GM19025 (cell line): ENCODE results near the gene SMIM28.
A peak's percentile ranks its signal among the peaks of the same experiment; 100 is the strongest.
"Not testable (repeated sequence)": the region's sequence is repeated elsewhere in the genome, so short reads cannot be mapped to it uniquely, and the experiment has no call there.

ENCODE experiments used
- ATAC-seq: cut with Tn5 transposase; IDR thresholded peaks from one replicate; pipeline ENCODE4 v1.9.1; 2021; ENCODE audit warnings: mild to moderate bottlenecking, low read depth, moderate library complexity; ENCODE audit not compliant: unreplicated experiment

SMIM28 gene

DNA sequence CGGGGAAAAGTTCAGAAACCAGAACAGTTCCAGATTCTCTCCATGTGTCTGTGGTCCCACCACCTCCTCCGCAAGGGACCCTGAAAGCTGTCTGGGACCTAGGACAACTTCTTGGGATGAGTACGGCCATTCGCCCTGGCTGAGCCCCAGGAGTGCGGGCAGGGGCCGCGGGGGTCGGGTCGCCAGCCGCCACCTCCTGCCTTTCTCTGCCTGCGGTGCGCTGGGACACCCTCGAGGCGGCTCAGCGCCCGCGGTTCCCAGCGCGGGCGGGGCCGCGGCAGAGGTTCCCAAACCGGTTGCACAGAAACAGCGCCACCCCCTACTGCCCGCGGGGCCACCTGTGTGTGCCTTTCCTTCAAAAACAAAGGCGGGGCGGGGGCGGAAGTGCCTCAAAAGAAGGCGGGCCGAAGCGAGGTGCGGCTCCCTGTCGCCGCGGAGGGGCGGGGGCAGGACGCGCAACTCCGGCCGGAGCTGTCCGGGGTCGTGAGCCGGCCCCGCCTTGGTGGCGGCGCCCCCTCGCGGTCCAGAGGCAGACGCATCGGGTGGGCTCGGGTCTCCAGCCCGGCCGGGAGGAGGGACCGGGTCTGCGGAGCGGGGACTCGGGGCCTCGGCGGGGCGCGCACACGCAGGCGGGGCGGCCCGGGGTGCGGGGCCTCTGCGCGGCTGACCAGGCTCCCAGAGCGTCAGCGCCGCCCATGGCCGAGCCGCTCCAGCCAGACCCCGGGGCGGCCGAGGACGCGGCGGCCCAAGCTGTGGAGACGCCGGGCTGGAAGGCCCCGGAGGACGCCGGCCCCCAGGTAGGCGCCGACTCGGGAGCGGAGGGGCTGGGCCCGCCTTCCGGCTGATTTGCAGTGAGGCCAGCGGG lies 26.3 kb downstream of the SMIM28 start, which contains the start of gene HEBP2:
Gene HEBP2 (plus strand): TSS at position 423 of the 865 bp plus-strand sequence. CDS start 273 bp downstream, at position 696.
- peak; percentile 93 for ATAC-seq

- ATAC-seq = no peak
Measured at GRCh38 chr6:138404666-138405337, 27.1 kb downstream of the SMIM28 start.

GRCh38 chr6:138405816-138406413 lies 28.2 kb downstream of the SMIM28 start:
- no peak for ATAC-seq

DNA sequence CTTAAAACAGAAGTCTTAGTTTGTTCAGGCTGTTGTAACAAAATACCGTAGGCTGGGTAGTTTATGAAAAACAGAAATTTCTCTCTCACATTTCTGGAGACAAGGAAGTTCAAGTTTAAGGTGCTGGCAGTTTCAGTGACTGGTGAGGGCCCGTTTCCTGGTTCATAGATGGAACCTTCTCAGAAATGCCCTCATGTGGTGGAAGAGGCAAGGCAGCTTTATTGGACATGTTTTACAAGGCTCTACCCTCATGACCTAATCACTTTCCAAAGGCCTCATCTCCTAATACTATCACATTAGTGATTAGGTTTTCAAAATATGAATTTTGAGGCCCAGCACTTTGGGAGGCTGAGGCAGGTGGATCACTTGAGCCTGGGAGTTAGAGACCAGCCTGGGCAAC lies 28.7 kb downstream of the SMIM28 start:
- no peak for ATAC-seq

- no peak for ATAC-seq
Measured at GRCh38 chr6:138410048-138410735, 32.5 kb downstream of the SMIM28 start.

DNA sequence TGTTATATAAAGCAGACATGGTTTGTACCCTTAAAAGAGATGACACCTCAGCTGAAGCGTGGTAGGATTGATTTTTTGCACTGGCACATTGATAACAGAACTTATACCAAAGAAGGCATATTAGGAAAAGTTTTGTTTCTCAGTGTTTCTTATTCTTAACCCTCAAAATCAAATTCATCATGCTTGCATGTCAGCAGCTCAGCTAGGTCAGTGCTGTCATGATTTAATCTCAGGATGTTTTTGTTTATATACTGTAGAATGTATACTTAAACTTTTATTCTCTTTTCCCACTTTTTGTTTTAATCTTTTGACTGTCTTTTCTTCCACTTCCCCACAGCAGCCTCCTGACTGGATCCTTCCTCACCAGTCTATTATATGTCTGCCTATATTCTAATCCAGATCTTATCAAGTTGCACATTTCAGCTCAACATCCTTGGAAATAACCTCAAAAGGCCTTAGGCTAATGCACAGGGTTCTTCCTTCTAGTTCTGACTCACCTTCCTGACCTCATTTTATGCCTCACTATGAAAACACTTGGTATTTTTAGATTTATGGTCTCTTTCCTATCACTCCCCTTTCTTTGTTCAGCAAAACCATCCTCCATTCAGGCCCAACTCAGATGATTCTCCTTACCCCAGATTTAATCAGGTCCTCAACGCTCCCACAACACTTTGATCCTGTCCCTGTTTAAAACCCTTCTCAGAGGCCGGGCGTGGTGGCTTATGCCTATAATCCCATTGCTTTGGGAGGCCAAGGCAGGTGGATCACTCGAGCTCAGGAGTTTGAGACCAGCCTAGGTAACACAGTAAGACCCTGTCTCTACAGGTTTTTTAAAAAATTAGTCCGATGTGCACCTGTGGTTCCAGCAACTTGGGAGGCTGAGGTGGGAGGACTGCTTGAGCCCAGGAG lies 33.5 kb downstream of the SMIM28 start:
- ATAC-seq = no peak

- no peak for ATAC-seq
Measured at GRCh38 chr6:138415125-138415524, 37.4 kb downstream of the SMIM28 start.

- no peak for ATAC-seq
Measured at GRCh38 chr6:138416206-138416605, 38.5 kb downstream of the SMIM28 start.

GRCh38 chr6:138417493-138418117 lies 39.9 kb downstream of the SMIM28 start:
- no peak for ATAC-seq

DNA sequence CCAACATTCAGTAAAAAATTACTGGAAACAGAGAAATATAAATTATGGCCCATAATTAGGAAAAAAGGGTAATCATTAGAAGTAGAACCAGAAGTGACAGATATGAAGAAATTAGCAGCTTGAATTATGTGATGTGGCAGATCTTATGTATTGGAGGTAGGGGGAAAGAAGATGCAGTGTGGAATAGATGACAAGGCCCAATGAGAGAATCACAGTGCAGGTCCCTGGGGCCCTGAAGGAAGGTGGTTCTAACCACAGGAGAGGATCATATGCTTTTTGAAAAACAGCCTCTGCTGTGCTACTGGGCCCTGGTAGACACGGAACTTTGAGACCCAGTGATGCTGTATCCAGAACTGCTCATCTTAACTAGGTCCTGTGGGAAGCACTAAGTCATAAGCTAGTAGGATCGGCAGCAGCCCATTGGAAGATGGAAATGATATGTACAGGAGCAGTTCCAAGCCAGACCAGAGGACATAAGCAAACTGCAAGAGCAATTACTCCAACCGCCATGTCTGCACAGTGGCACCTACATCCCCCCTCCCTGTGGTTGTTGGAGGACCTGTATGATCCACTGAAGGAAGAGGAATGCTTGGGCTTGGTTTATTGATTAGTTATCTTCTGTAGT lies 40.5 kb downstream of the SMIM28 start:
- no peak for ATAC-seq

- no peak for ATAC-seq
Measured at GRCh38 chr6:138419766-138420165, 42.1 kb downstream of the SMIM28 start.

DNA sequence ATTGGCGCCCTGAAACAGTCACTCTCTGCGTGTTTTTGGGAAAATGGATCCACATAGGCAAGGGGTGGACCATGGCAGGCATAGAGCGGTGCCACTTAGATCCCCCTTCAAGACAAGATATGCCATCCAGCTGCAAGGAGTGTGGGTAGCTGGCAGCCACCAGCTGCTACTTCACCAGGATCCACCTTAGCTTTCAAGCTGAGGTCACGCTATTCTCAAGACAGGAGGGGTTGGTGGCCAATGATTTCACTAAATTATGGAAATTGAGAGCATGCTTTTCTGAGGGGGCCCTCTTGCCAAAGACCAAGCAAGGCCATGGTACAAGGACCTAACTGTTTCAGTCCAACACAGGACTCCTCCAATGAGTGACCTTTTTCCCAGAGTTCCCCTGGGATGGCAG lies 42.7 kb downstream of the SMIM28 start:
- no peak for ATAC-seq

- no peak for ATAC-seq
Measured at GRCh38 chr6:138421089-138421488, 43.4 kb downstream of the SMIM28 start.

- ATAC-seq = no peak
Measured at GRCh38 chr6:138421608-138422007, 43.9 kb downstream of the SMIM28 start.

- ATAC-seq = no peak
Measured at GRCh38 chr6:138422861-138423260, 45.2 kb downstream of the SMIM28 start.

DNA sequence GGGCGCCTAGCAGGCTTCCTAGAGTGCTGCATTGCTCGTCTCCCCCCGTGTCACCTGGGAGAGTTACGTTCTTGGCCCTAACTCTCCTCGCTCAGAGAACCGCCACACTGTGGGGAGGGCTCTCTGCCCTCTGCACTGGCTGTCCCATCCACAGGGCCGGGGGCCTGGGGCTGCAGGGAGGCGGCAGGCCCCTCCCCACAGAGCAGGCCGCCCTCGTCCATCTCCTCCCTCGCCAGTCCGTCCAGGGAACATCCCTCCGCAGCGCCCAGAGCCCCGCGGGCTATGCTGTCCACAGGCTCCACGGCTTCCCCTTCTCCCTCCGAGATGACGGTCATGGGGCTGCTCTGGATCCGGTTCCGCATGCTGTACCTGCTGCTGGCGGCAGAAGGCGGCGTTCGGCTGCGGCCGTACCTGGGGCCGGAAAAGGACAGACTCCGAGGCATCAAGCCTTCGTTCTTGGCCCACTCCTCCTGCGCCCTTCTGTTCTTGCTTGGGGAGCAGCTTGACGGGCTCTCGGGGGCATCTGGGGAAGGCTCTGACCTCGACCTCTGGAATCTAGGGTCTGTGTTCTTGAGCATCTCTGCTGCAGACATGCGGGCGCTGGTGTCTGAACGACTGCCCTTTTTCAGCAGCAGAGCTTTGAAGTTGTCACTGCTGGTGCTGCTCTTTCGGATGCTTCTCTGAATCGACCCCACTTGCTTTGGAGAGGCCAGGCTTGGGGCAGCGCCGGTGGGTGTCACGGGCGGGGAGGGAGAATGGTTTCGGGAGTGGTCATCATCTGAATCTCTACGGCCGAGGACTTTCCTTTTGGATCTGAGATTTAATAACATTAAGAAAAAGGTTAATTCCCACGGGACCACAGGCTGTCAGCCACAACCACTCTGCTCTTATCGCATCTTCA lies 46.5 kb downstream of the SMIM28 start:
- ATAC-seq = no peak

GRCh38 chr6:138425256-138425655 lies 47.6 kb downstream of the SMIM28 start:
- not testable (repeated sequence) for ATAC-seq
